GM11168 (cell line): ENCODE data around the gene PPP1R15B.

Experiments
- in situ Hi-C: fragments of 300-500 bp; cut with MboI; formaldehyde crosslinking; loops from one replicate; pipeline ENCODE4 v1.12.0; 2022; ENCODE audit warnings: low sequenced_read_pairs; ENCODE audit not compliant: unreplicated experiment

The PPP1R15B gene

DNA sequence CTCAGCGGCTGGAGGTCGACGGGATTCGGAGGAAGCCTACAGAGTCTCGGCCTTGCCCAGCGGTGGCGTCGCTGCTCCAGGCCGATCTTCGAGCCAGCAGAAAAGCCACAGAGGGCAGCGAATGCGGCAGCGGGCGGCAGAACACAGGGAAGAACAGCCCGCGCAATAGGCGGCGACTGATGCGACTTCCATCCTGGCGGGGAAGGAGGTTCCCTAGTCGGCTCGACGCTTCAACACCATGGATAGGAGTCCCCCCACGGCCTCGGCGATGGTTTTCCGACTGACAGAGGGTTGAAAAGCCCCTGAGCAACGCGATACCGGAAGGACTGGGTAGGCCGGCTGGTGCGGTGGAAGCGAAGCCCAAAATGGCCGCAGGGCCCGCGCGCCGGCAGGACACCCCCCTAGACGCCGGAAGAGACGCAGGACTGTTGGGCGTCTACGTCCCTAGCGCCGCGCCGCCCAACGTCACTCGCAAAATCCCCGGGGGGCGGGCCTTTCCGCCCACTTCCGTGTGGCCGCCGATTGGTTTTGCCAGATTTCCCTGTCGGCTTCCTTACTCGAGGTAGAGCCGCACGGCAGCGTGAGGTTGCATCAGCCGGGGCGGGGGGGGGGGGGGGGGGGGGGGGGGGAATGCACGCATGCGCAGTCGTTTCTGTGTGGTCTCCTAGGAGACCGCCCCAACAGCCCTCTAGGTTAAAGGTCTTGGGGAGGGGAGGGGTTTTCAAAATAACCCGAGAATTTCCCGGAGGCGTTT lies at the start of gene PPP1R15B:
Gene PPP1R15B (minus strand): TSS at position 367 of the 754 bp plus-strand sequence. CDS start 406 bp downstream, outside the sequence.
- in situ Hi-C loops: no loop called here

DNA sequence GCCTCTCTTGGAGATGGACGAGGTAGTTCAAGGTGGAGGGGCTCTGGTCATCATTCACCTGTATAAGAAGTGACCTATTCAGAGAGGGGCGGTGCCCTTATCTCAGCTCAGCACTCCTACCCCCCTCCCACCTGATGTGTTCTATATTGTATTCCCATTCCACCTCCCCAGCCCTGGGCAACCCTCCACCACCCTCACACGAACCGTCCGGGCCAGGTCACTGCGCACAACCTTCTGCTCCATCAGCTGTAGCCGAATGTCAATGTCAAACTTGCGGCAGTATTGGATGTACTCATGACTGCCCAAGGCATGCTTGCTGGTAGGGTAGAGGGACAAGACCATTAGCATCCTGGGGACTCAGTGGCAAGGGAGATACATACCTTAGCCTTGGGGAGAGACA lies 48.7 kb upstream of the PPP1R15B start:
- in situ Hi-C loops: no loop called here

DNA sequence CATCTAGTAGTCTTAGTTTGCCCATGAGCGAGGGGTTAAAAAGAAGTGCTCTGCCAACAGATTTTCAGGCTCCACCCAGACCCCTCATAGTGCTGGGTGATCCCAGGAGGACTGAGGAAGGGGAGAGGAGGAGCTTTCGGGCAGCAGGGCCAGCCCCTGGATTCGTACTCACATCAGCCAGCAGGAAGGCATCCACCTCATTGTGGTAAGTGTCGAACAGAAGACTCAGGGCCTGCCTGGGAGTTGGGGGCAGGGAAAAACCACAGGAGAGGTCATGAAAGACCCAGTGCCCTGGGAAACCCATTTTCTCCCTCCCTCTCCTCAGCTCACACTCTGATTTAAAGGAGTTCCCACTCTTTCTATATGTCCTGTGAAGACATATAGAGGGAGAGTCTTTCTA lies 48.1 kb upstream of the PPP1R15B start:
- in situ Hi-C loops: no loop called here

GRCh38 chr1:204457666-204458065 lies 46.0 kb upstream of the PPP1R15B start:
- in situ Hi-C loops: no loop called here

GRCh38 chr1:204456826-204457442 lies 45.3 kb upstream of the PPP1R15B start:
- in situ Hi-C loops: no loop called here

GRCh38 chr1:204455831-204456145 lies 44.2 kb upstream of the PPP1R15B start:
- in situ Hi-C loops: no loop called here

- in situ Hi-C loops: no loop called here
These were observed 43.6 kb upstream of the PPP1R15B start for GRCh38 chr1:204455063-204455830.

GRCh38 chr1:204454476-204454875 lies 42.9 kb upstream of the PPP1R15B start:
- in situ Hi-C loops: no loop called here

GRCh38 chr1:204453141-204453772 lies 41.6 kb upstream of the PPP1R15B start:
- in situ Hi-C loops: no loop called here

- in situ Hi-C loops: no loop called here
These were observed 39.9 kb upstream of the PPP1R15B start for GRCh38 chr1:204451352-204452124.

DNA sequence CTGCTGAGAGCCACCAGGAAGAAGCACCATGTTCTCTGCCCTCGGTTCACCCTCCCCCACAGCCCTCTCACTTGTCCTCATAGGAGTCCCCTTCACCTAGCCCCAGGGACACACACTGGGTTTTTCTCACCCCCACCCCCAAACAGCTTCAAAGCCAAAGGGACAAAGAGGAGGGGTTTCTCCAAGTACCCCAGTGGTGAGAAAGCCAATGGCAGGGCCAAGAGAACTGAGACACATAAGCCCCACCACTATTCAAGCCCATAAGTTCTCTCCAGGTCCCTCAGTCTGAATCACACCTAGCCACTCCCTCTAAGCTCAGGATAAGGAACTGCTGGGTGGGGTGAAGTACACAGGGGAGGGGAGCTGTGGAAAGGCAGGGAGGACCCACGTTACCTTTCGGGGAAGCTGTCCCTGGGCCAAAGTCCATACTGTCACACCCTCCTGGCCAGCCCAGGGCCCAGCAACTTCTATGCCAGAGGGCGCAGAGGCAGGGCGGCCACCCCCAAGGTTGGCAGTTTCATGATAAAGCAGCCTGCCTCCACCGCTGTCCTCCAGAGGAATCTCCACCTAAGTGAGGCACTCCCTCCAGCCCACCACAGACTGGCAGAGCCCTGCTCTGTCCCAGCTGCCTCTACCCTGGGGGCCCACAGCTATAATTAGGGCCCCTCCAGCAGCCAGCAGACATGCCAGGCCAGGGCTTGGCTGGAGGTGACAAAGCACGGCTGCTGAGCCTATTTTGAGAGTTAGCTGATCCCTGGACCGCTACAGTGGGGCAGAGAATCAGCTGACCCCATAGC lies 39.0 kb upstream of the PPP1R15B start:
- in situ Hi-C loops: no loop called here

- in situ Hi-C loops: loop anchor here (5.0 kb wide), 1 partner anchor 53 kb away; no protein-coding TSS in a partner anchor
These were observed 38.2 kb upstream of the PPP1R15B start for GRCh38 chr1:204449678-204450280.

GRCh38 chr1:204448991-204449677 lies 37.5 kb upstream of the PPP1R15B start:
- in situ Hi-C loops: loop anchor here (5.0 kb wide), 1 partner anchor 53 kb away; no protein-coding TSS in a partner anchor

DNA sequence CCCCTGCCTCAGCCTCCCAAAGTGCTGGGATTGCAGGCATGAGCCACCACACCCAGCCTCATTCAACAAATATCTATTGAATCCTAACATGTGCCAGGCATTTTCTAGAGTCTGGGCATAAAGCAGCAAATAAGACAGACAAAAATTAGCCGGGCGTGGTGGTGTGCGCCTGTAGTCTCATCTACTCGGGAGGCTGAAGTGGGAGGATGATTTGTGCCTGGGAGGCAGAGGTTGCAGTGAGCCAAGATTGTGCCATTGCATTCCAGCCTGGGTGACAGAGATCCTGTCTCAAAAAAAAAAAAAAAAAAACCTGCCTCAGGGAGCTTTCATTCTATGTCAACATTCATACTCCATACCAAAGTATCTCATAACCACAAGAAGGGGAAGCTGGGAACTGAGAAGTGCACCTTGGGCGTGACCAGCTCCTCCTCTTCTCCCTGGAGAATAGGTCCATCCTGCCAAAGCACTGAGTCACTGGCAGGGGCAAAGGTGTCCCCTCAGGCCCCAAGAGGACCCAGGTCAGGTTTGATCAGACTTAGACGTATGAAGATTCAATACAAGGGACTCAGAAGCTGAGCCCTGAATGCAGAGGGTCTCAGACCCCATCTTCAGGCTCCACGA lies 36.8 kb upstream of the PPP1R15B start:
- in situ Hi-C loops: loop anchor here (5.0 kb wide), 1 partner anchor 54 kb away; no protein-coding TSS in a partner anchor

GRCh38 chr1:204447736-204448135 lies 36.1 kb upstream of the PPP1R15B start:
- in situ Hi-C loops: loop anchor here (5.0 kb wide), 1 partner anchor 55 kb away; no protein-coding TSS in a partner anchor

GRCh38 chr1:204447190-204447589 lies 35.6 kb upstream of the PPP1R15B start:
- in situ Hi-C loops: loop anchor here (5.0 kb wide), 1 partner anchor 55 kb away; no protein-coding TSS in a partner anchor

- in situ Hi-C loops: loop anchor here (5.0 kb wide), 1 partner anchor 56 kb away; no protein-coding TSS in a partner anchor
These were observed 34.9 kb upstream of the PPP1R15B start for GRCh38 chr1:204446413-204447111.
